Suprapubic skin (tissue), 3 donors: ENCODE results near the gene CRK.

Source experiments
- EP300 ChIP-seq: sonication (generic); formaldehyde crosslinking; IDR thresholded peaks from one replicate; pipeline ENCODE4 v1.6.1; 2017; ENCODE audit warnings: antibody characterized with exemption
- POLR2A ChIP-seq, 2 donors: fragments of 450-650 bp; IDR thresholded peaks; one replicate each; pipeline ENCODE4 v1.6.1; 2017; ENCODE audit warnings: antibody characterized with exemption in 2 of 2, mild to moderate bottlenecking in 2 of 2, moderate library complexity in 2 of 2
- TF ChIP-seq, protein P1 (sequence below), 2 donors: fragments of 200-600 bp in 1 of 2; fragments of 450-650 bp in 1 of 2; sonication (generic) in 1 of 2; IDR thresholded peaks; one replicate each; pipeline ENCODE4 v1.5.1; 2016 to 2019; ENCODE audit warnings: antibody characterized with exemption in 2 of 2, mild to moderate bottlenecking in 1 of 2, moderate library complexity in 1 of 2

DNA sequence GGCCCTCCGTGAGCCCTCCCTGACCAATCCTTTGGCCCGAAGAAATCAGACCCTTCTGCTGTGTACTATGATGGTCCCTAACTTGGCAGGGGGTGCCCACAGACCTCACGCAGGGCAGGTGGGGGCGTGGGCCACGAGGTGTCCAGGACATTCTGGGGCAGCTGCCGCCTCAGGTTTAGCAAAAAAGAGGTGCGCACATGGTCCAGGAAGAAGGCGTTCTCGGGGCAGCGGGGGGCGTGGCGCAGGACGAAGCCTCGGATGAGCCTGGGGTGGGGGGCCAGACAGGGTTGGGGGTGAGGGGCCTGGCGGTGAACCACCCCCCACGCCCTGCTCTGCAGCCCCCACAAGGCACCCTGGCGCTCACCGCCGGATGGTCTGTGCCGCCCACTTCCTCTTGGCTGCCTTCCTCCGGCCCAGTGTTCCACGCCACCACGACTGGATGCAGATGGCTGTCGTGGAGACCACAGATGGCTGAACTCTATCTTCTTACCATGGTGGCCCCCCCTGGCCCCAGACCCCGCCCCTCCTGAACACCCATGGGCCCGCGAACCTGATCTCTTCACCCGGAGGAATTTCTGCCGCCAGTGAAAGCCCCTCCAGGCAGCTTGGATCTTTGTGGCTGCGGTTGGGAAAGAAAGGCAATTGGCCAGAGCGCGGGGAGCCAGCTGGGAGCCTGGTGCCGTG is 14.2 kb upstream of the CRK start:
- TF ChIP-seq, protein P1, sequence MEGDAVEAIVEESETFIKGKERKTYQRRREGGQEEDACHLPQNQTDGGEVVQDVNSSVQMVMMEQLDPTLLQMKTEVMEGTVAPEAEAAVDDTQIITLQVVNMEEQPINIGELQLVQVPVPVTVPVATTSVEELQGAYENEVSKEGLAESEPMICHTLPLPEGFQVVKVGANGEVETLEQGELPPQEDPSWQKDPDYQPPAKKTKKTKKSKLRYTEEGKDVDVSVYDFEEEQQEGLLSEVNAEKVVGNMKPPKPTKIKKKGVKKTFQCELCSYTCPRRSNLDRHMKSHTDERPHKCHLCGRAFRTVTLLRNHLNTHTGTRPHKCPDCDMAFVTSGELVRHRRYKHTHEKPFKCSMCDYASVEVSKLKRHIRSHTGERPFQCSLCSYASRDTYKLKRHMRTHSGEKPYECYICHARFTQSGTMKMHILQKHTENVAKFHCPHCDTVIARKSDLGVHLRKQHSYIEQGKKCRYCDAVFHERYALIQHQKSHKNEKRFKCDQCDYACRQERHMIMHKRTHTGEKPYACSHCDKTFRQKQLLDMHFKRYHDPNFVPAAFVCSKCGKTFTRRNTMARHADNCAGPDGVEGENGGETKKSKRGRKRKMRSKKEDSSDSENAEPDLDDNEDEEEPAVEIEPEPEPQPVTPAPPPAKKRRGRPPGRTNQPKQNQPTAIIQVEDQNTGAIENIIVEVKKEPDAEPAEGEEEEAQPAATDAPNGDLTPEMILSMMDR (IDR thresholded peaks at IDR 0.05): no peak
- TF ChIP-seq POLR2A (IDR thresholded peaks at IDR 0.05) (no peak), EP300 (no peak)
